Keratinocyte (primary cell): ENCODE results near the gene HYDIN.
"Not testable (repeated sequence)": the region's sequence is repeated elsewhere in the genome, so short reads cannot be mapped to it uniquely, and the experiment has no call there.

Source experiments
- EZH2 ChIP-seq: IDR thresholded peaks from one replicate; pipeline ENCODE4 v1.6.1; 2012; ENCODE audit warnings: inconsistent platforms, mild to moderate bottlenecking, low read length, moderate library complexity
- TF ChIP-seq, protein P1 (sequence below), 3 experiments: IDR thresholded peaks in 1 of 3; conservative IDR thresholded peaks in 1 of 3; optimal IDR thresholded peaks in 1 of 3; 2 replicates in 2 of 3; 3 replicates in 1 of 3; pipeline versions ENCODE3 to v1.5.1; 2011; ENCODE audit warnings: low read length in 3 of 3, mild to moderate bottlenecking in 3 of 3, moderate library complexity in 2 of 3, control low read depth in 1 of 3, inconsistent platforms in 1 of 3; ENCODE audit not compliant: insufficient read depth in 2 of 3; ENCODE audit errors: extremely low read depth in 1 of 3

DNA sequence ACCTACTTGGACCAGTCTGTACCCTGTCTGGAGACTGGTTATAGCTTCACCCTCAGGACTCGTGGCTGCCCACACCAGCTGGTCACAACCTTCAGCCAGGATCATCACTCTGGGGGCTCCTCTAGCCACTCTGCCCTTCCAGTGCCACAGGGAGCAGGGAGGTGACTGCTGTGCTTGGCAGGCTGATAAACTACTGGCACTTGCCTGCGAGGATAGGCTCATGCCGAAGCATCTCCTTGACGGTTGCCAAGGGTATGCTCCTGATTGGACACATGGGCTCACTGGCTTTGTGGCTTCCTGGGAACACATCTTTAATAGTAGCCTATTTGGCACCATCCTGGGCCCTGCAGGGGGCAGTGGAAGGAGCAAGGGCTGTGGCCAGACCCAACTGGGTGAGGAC is 295.2 kb downstream of the HYDIN start:
- TF ChIP-seq, protein P1, sequence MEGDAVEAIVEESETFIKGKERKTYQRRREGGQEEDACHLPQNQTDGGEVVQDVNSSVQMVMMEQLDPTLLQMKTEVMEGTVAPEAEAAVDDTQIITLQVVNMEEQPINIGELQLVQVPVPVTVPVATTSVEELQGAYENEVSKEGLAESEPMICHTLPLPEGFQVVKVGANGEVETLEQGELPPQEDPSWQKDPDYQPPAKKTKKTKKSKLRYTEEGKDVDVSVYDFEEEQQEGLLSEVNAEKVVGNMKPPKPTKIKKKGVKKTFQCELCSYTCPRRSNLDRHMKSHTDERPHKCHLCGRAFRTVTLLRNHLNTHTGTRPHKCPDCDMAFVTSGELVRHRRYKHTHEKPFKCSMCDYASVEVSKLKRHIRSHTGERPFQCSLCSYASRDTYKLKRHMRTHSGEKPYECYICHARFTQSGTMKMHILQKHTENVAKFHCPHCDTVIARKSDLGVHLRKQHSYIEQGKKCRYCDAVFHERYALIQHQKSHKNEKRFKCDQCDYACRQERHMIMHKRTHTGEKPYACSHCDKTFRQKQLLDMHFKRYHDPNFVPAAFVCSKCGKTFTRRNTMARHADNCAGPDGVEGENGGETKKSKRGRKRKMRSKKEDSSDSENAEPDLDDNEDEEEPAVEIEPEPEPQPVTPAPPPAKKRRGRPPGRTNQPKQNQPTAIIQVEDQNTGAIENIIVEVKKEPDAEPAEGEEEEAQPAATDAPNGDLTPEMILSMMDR (optimal IDR thresholded peaks at IDR 0.05 in 1 of 3, IDR thresholded peaks at IDR 0.05 in 1 of 3, conservative IDR thresholded peaks at IDR 0.05 in 1 of 3; ENCODE audit: extremely low read depth in 1 of 3, insufficient read depth in 2 of 3, low read length in 3 of 3): not testable (repeated sequence)
- not testable (repeated sequence) for TF ChIP-seq EZH2
